Kidney epithelial cell (primary cell): Measurements from ENCODE around the gene RANBP17. TPM values are rescaled to one million over a fixed set of nuclear protein-coding genes. Genes with fewer than 3 reads are reported as not detected.

Source experiments
- DNase-seq: peaks from one replicate; pipeline ENCODE4 v3.0.0-alpha.2; 2010; ENCODE audit warnings: low read depth
- H3K27me3 ChIP-seq: 2 replicates; pipeline ENCODE4 v1.6.0; 2011; ENCODE audit warnings: low read length; ENCODE audit not compliant: control insufficient read depth, insufficient read depth
- H3K36me3 ChIP-seq: 2 replicates; pipeline ENCODE4 v1.5.1; 2011; ENCODE audit warnings: low read length; ENCODE audit not compliant: control insufficient read depth, insufficient read depth
- H3K4me3 ChIP-seq: 2 replicates; pipeline ENCODE4 v1.5.1; 2011; ENCODE audit warnings: low read depth, mild to moderate bottlenecking, control low read depth, low read length
- CTCF ChIP-seq: IDR thresholded peaks from 2 replicates; pipeline ENCODE4 v1.5.1; 2011; ENCODE audit warnings: mild to moderate bottlenecking, moderate library complexity, low read length, control low read depth, inconsistent platforms; ENCODE audit not compliant: insufficient read depth, poor library complexity, severe bottlenecking
- total RNA-seq: library from RNA; depleted of rRNA; stranded (reverse); fragments of >200 nt; gene quantifications from 2 replicates; pipeline ENCODE4 v1.2.3, GENCODE V29; 2015

Gene RANBP17
- total RNA-seq, 1 donor from 2014 or later, result 10.4 TPM

DNA sequence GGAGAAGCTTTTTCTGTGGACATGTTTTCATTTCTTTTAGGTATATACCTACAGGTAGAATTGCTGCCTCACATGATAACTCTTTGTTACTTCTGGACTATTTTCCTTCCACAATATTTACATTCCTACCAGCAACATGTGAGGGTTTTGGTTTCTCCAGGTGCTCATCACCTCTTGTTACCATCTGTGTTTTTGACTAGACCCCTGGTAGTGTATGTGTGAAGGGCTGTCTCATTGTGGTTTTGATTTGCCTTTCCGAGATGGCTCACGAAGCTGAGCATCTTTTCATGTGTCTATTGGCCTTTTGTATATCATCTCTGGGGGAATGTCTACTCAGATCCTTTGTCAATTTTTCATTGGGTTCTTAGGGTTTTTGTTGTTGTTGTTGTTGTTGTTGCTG lies 17.2 kb upstream of the RANBP17 start:
- Histone ChIP-seq H3K36me3 (no peaks in the 10 kb centered on the region), H3K4me3 (no peak overlapping the region), H3K27me3 (no peaks in the 10 kb centered on the region)
- no peak for TF ChIP-seq CTCF
- DNase-seq, result no peak

DNA sequence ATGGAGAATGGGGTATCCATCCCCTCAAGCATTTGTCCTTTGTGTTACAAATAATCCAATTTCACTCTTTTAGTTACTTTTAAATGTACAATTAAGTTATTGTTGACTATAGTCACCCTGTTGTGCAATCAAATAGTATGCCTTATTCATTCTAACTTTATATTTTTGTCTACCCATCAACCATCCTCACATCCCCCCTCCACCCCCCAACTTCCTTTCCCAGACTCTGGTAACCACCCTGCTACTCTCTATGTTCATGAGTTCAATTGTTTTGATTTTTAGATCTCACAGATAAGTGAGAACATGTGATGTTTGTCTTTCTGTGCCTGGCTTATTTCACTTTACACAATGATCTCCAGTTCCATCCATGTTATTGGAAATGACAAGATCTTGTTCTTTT lies 15.4 kb upstream of the RANBP17 start:
- Histone ChIP-seq H3K36me3 (no peaks in the 10 kb centered on the region), H3K4me3 (no peak overlapping the region), H3K27me3 (no peaks in the 10 kb centered on the region)
- TF ChIP-seq CTCF, result no peak
- no peak for DNase-seq

- H3K4me3 ChIP-seq, result no peak overlapping the region
- DNase-seq, result no peak
- no peak for TF ChIP-seq CTCF
- H3K27me3 ChIP-seq, result no peaks in the 10 kb centered on the region
- H3K36me3 ChIP-seq, result no peaks in the 10 kb centered on the region
Observed at GRCh38 chr5:170846846-170847245, 15.0 kb upstream of the RANBP17 start.

GRCh38 chr5:170848033-170848432 lies 13.8 kb upstream of the RANBP17 start:
- Histone ChIP-seq H3K27me3 (no peaks in the 10 kb centered on the region), H3K36me3 (no peaks in the 10 kb centered on the region), H3K4me3 (no peak overlapping the region)
- TF ChIP-seq CTCF, result no peak
- DNase-seq, result no peak

GRCh38 chr5:170849374-170849773 lies 12.4 kb upstream of the RANBP17 start:
- TF ChIP-seq CTCF, result no peak
- DNase-seq, result no peak
- Histone ChIP-seq H3K4me3 (no peak overlapping the region), H3K27me3 (no peaks in the 10 kb centered on the region), H3K36me3 (no peaks in the 10 kb centered on the region)

- TF ChIP-seq CTCF, result no peak
- H3K36me3 ChIP-seq, result no peaks in the 10 kb centered on the region
- no peak overlapping the region for H3K4me3 ChIP-seq
- no peaks in the 10 kb centered on the region for H3K27me3 ChIP-seq
- no peak for DNase-seq
Observed at GRCh38 chr5:170854566-170854965, 7.3 kb upstream of the RANBP17 start.
